ENCODE results near the gene DDX17.

DNA sequence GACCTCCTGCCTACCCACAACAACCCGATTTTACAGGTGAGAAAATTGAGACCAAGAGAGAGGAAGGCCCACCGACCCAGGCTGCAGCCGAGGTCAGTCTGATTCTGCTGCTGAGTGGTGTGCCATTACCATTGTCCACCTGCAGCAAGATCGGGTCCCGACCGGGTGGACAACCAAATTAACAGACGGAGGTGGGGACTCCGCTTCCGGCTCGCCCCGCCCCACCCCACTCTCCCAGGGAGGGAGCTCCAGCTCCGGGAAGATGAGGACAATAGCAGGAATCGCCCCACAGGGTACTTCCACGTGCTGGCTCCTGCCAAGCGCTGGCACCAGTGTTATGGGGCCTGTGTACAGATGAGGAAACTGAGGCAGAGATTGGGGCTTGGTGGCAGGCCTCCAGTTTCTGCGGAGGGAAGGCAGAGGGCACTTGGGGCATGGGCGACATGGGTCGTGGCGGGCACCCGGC lies 38.6 kb downstream of the DDX17 start:
- TF ChIP-seq CTCF (IDR thresholded peaks at IDR 0.05) (no peak), POLR2A (IDR thresholded peaks at IDR 0.05) (no peak)
